Right cardiac atrium (tissue), 5 donors: Measurements from ENCODE around the gene KRT37. TPM values are rescaled to one million over a fixed set of nuclear protein-coding genes. Genes with fewer than 3 reads are reported as not detected.

Source experiments
- ATAC-seq, 2 donors: fragments of 200-7000 bp; cut with Tn5 transposase; one replicate each; pipeline versions ENCODE4 v1.8.0 to v1.9.1; 2020; ENCODE audit warnings: moderate library complexity in 2 of 2, mild to moderate bottlenecking in 1 of 2
- DNase-seq, 3 donors: peaks; one replicate each; pipeline ENCODE4 v3.0.0-alpha.2; 2020
- H3K27ac ChIP-seq: one replicate; pipeline ENCODE4 v1.5.1; 2013; ENCODE audit warnings: mild to moderate bottlenecking, low read length, control low read depth, moderate library complexity
- H3K27me3 ChIP-seq: one replicate; pipeline ENCODE4 v1.6.1; 2013; ENCODE audit not compliant: control insufficient read depth, insufficient read depth
- H3K4me1 ChIP-seq: one replicate; pipeline ENCODE4 v1.6.1; 2013; ENCODE audit warnings: low read length; ENCODE audit not compliant: control insufficient read depth, insufficient read depth
- H3K4me3 ChIP-seq: one replicate; pipeline ENCODE4 v1.5.1; 2013; ENCODE audit warnings: low read length, control low read depth
- H3K9me3 ChIP-seq: one replicate; pipeline ENCODE4 v1.6.1; 2013; ENCODE audit warnings: low read length; ENCODE audit not compliant: control insufficient read depth
- WGBS: extraction: QIAGEN DNeasy Blood & Tissue Kit; methylation state at CpG from one replicate; pipeline ENCODE4 v1.1.7; 2013; 5-methylcytosine and 5-hydroxymethylcytosine counted together
- intact Hi-C, 4 donors: fragments of 100-400 bp; cut with DNase I; formaldehyde crosslinking; loops; one replicate each; pipeline versions ENCODE4 v1.11.0 to v1.14.0; 2022 to 2023
- long read RNA-seq, 4 donors: library from polyadenylated mRNA; unstranded; transcript quantifications; one replicate each; pipeline ENCODE4 v2.0.0, GENCODE V29; 2020 to 2021
- polyA plus RNA-seq: library from polyadenylated mRNA; stranded (reverse); fragments of 200-250 nt; gene quantifications from one replicate; pipeline ENCODE4 v1.2.3, GENCODE V29; 2013
- total RNA-seq, 4 donors: library from RNA; stranded (reverse); fragmentation: NEBNext Ultra II Directional; extraction: Animal tissue kit (Norgen Biotek cat#: 25700); gene quantifications; one replicate each; pipeline ENCODE4 v1.2.1, GENCODE V29; 2021
- donor health status: healthy with polysubstance abuse.
- donor health status: DM: no; HTN: yes; CAD: no.
- donor health status: DM: no; HTN: no; CAD: no.
- donor health status: DM: no; HTN: yes; CAD: no; lungs with severe emphysema.
- donor health status: DM: yes; HTN: yes; CAD: no.

The KRT37 gene
- not detected for total RNA-seq
- not detected for polyA plus RNA-seq
- long read RNA-seq, donor 1 = 0 reads
- long read RNA-seq, donor 2 = 0 reads
- long read RNA-seq, donor 3 = 0 reads
- long read RNA-seq, donor 4 = 0 reads

DNA sequence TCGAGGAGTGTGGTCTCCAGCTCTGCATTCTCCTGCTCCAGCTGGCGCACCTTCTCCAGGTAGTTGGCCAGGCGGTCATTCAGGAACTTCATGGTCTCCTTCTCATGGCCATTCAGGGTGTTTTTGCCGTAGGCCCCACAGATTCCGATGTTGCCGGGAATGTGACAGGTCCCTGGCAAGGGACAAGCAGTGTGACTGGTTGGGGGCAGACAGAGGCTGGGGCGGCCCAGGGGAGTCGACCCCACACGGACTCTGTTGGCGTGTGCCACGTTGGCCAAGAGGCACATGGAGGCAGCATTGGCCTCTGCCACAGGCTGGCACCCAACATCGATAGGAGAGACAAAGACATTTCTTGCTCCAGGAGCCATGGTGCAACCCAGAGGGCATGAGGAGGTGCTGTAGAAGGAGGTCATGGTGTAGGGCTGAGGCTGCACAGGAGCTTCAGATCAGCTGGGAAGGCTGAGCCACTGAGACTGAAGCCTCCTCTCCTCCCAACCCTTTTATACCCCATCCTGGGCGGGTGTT is at the start of gene KRT37:
TSS of gene KRT37 (minus strand) at position 475 of the 525 bp plus-strand sequence. CDS start at position 413, 62 bp downstream.
- no peak within 1 kb of the TSS for H3K27ac ChIP-seq
- intact Hi-C loops = no loop called here
- no peak for DNase-seq
- no peaks in the 10 kb centered on the region for H3K9me3 ChIP-seq
- WGBS = 89% methylated on average over 13 of the region's 13 CpGs
- H3K4me3 ChIP-seq = no peak within 1 kb of the TSS
- no peak for ATAC-seq
- no peaks in the 10 kb centered on the region for H3K27me3 ChIP-seq
- H3K4me1 ChIP-seq = no peaks in the 10 kb centered on the region

DNA sequence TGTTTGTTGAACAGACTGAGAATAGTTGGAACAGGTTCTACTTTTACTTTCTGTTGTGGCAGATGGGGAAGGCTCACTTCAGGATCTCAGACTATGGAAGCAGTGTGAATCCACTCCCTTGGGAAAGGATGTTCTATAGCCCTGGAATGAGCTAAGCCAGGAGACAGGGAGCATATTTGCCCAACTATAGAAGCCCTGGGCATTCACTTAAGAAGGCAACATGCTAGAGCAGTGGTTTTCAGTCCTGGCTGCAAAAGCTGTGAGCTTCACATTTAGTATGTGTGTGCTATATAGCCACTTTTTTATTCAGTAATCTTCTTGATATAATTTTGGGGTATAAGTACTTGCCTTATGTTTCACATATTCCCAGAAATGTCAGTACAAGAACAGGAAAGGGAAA is 44.0 kb upstream of the KRT37 start:
- H3K4me3 ChIP-seq = no peak overlapping the region
- intact Hi-C loops = no loop called here
- H3K4me1 ChIP-seq = no peaks in the 10 kb centered on the region
- ATAC-seq = no peak
- no peak for DNase-seq
- no peaks in the 10 kb centered on the region for H3K27me3 ChIP-seq
- H3K27ac ChIP-seq = no peak overlapping the region
- H3K9me3 ChIP-seq = peaks cover 1% of the 10 kb centered on the region

DNA sequence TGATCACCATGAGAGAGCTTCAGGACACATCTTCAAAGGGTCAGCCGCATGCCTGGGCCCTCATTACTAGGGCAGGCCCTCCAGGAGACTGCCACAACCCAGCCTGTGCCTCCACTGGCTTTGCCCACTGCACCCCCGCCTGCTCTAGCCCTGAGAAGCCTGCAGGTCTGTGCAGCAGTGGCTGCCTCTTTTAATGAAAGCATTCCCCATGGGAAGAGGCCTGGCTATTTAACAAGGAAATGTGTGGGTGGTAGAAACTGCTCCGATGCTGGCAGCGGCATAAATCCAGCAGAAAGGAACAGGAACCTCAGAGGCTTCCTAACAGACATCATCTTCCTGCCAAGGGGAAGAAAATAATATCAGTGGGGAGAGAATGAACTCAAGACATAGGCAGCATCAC is 43.2 kb upstream of the KRT37 start:
- ATAC-seq (no peak), DNase-seq (no peak)
- H3K27me3 ChIP-seq = no peaks in the 10 kb centered on the region
- intact Hi-C loops = no loop called here
- H3K4me1 ChIP-seq = no peaks in the 10 kb centered on the region
- no peak overlapping the region for H3K4me3 ChIP-seq
- 53% methylated on average over 4 of the region's 4 CpGs for WGBS
- H3K27ac ChIP-seq = no peak overlapping the region
- H3K9me3 ChIP-seq = no peaks in the 10 kb centered on the region

DNA sequence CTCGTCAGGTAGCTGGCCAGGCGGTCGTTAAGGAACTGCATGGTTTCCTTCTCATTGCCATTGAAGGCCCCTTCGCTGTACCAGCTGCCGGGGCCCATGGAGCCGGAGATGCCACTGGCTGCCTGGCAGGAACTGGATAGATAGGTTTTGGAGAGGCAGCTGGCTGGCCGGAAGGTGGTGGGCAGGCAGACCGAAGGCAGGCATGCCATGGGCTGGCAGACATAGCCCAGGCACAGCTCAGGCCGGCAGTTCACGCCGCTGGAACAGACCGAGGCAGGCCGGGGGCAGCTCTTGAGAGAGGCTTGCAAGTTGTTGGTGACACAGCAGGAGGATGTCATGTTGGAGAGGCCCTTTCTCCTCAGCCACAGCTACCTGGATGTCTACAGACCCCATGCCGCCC is 42.6 kb upstream of the KRT37 start, which contains the start of gene KRT32:
TSS of gene KRT32 (minus strand) at position 399 of the 400 bp plus-strand sequence. CDS start at position 338, 61 bp downstream.
- H3K9me3 ChIP-seq = no peaks in the 10 kb centered on the region
- H3K27me3 ChIP-seq = no peaks in the 10 kb centered on the region
- DNase-seq = no peak
- H3K4me1 ChIP-seq = no peaks in the 10 kb centered on the region
- H3K27ac ChIP-seq = no peak within 1 kb of the TSS
- WGBS = 92% methylated on average over 14 of the region's 14 CpGs
- intact Hi-C loops = no loop called here
- no peak within 1 kb of the TSS for H3K4me3 ChIP-seq
- no peak for ATAC-seq

DNA sequence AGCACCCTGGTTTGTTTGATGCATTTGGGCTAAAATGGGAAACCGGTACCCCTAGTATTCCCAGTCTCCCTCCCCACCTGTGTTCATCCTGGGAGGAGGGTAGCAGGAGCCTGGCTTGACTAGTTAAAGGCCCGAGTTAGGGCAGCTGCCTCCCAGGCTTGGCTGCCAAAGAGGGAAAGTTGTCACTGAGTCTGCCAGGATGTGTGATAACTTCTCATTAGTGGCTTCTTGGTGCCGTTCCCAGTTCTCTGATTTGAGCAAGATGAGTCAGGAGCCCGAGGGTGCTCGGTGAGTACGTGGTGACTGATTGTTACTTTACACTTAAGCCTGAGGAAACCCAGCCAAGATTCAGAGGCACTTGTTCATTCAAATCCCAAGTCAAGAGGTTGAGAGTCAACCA is 40.3 kb upstream of the KRT37 start:
- no peak overlapping the region for H3K4me3 ChIP-seq
- 21% methylated on average over 6 of the region's 6 CpGs for WGBS
- DNase-seq (peak; percentile 41 to 64 (median 63)), ATAC-seq (peak; percentile 88 to 90)
- H3K9me3 ChIP-seq = no peaks in the 10 kb centered on the region
- intact Hi-C loops = no loop called here
- H3K4me1 ChIP-seq = no peaks in the 10 kb centered on the region
- H3K27me3 ChIP-seq = no peaks in the 10 kb centered on the region
- no peak overlapping the region for H3K27ac ChIP-seq

DNA sequence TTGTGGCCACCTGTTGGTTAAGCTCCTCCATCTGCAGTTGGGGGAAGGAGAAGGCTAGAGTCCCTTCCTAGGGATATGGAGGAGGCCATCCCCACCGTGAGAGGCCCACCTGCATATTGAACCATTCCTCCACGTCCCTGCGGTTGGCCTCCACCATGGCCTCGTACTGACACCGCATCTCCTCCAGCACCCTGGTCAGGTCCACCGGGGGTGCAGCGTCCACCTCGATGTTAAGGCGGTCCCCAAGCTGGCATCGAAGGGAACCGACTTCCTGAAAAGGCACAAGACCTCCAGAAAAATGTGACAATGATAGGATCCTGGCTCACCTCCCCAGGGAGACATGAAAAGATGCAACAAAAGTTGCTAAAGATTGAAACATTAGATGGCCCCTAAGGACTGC is 39.8 kb upstream of the KRT37 start:
- H3K27me3 ChIP-seq = no peaks in the 10 kb centered on the region
- DNase-seq (no peak), ATAC-seq (no peak)
- intact Hi-C loops = no loop called here
- H3K4me1 ChIP-seq = no peaks in the 10 kb centered on the region
- no peak overlapping the region for H3K4me3 ChIP-seq
- H3K27ac ChIP-seq = no peak overlapping the region
- H3K9me3 ChIP-seq = no peaks in the 10 kb centered on the region
- 87% methylated on average over 11 of the region's 11 CpGs for WGBS

DNA sequence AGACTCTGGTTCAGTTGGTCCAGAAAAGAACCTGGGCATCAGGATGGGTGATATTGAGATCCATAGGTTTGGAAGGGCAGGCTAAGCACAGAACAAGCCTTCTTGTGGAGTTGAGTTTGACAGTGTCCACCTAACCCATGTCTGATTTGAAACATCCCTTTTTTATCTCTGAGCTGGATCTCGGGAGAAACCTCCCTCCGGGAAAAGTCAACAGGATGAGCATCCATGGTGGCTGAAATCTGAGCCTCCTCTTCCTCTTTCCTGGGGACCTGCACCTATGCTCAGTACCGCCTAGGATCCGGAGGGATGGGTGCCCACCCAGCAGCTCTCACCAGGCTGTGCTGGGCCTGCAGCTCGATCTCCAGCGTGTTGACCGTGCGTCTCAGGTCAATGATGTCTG is 39.4 kb upstream of the KRT37 start:
- intact Hi-C loops = no loop called here
- ATAC-seq = no peak
- DNase-seq = no peak
- no peak overlapping the region for H3K4me3 ChIP-seq
- H3K27me3 ChIP-seq = no peaks in the 10 kb centered on the region
- H3K4me1 ChIP-seq = no peaks in the 10 kb centered on the region
- H3K9me3 ChIP-seq = no peaks in the 10 kb centered on the region
- 89% methylated on average over 8 of the region's 8 CpGs for WGBS
- no peak overlapping the region for H3K27ac ChIP-seq

DNA sequence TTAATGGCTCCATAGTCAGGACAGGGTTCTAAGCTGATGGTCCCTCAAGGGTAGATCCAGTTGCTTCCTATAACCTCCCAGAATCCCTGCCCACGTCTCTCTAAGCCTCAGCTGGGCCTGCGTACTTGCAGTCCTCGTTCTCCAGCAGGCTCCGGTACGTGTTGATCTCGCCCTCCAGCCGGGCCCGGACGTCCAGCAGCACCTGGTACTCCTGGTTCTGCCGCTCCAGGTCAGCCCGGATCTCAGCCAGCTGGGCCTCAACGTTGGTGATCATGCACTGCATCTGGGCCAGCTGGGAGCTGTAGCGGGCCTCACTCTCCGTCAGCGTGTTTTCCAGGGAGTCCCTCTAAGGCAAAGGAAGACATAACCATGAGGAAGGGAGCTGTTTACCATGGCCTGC is 38.3 kb upstream of the KRT37 start:
- no peaks in the 10 kb centered on the region for H3K27me3 ChIP-seq
- no peak for ATAC-seq

DNA sequence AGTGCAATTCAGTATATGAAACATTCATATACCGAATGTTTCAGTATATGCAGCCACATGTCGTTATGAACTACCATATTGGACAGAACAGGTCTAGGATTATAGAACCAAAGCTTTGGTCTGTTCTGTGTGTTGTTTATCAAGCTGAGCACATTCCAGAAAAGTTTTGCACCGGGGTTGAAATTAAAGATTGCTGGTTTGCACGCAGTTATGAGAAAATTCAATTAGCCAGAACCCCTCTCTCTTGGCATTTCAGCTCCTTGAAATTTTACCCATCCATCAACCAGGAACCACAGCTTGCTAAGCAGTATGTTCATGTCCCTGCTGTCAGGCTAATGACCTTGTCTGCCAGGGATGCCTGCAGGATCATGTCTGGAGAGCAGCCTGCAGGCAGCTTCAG is 33.3 kb upstream of the KRT37 start:
- Histone ChIP-seq H3K27ac (no peak overlapping the region), H3K4me3 (no peak overlapping the region), H3K9me3 (no peaks in the 10 kb centered on the region), H3K27me3 (no peaks in the 10 kb centered on the region), H3K4me1 (no peaks in the 10 kb centered on the region)
- intact Hi-C loops = no loop called here
- DNase-seq = no peak
- 68% methylated on average over 4 of the region's 4 CpGs for WGBS
- ATAC-seq = no peak

More for the DNA sequence above, 38.3 kb upstream of the KRT37 start:
- no peak overlapping the region for H3K27ac ChIP-seq
- H3K4me3 ChIP-seq = no peak overlapping the region
- WGBS = 82% methylated on average over 15 of the region's 15 CpGs
- no peak for DNase-seq
- H3K9me3 ChIP-seq = no peaks in the 10 kb centered on the region
- intact Hi-C loops = no loop called here
- no peaks in the 10 kb centered on the region for H3K4me1 ChIP-seq

DNA sequence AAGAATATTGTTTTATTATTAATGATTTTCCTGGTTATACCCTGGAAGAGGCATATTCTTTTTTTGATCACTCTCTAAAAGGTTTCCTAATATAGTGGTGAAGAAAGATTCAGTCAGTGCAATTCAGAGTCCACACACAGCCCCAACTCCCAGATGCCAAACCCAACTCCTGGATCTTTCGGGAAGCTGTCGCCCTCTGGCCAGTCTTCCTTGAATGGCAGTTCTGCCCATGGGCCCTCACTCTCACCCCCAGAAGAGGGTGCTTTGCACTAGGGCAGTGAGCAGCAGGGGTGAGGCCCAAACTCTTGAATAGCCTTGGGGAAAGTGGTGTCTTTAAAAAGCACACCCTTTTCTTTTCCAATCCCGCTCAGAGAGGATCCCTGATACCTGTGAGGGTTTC is 31.8 kb upstream of the KRT37 start:
- 79% methylated on average over 3 of the region's 3 CpGs for WGBS
- no peaks in the 10 kb centered on the region for H3K27me3 ChIP-seq
- intact Hi-C loops = no loop called here

DNA sequence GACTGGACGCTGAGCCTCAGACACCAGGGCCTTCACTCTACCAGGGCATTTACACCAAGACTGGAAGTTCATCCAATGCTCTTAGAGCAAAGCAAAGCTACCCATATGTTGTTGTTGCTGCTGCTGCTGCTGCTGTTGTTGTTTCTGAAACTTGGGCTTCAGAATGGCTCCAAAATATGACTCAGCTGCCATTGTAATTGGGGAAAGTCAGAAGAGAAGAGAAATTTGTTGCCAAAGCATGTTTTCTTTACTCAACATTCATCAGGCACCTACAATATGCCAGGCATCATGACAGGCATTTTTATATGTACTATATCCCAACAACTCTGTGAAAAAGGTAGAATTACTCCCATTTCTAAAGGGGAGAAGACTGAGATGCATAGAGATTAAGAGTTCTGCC is 30.9 kb upstream of the KRT37 start:
- H3K9me3 ChIP-seq = peaks cover 7% of the 10 kb centered on the region
- 89% methylated on average over 1 of the region's 1 CpG for WGBS
- no peak overlapping the region for H3K4me3 ChIP-seq
- H3K4me1 ChIP-seq = no peaks in the 10 kb centered on the region
- H3K27me3 ChIP-seq = peaks cover 2% of the 10 kb centered on the region
- no peak for ATAC-seq
- no peak for DNase-seq
- H3K27ac ChIP-seq = no peak overlapping the region
- intact Hi-C loops = no loop called here

More for the DNA sequence above, 31.8 kb upstream of the KRT37 start:
- H3K9me3 ChIP-seq = peaks cover 3% of the 10 kb centered on the region
- ATAC-seq (no peak), DNase-seq (no peak)
- H3K27ac ChIP-seq = no peak overlapping the region
- H3K4me3 ChIP-seq = no peak overlapping the region
- H3K4me1 ChIP-seq = no peaks in the 10 kb centered on the region

DNA sequence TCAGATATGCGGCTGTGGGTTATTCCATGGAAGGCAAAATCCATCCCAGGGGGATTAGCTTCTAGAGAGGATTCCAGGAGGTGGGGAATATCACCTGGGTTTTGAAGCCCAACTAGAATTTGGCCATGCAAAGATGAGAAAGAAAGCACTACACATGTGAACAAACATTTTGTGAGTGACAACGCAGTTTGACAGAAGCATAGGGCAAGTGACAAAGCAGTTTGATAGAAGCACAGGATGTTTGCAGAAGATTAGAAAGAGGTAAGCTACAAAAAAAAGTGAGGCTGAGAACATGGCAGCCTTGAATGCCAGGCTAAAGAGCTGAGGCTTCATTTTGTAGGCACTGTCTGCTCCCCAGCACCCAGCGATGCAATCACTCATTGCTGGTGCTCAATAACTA is 28.7 kb upstream of the KRT37 start:
- Histone ChIP-seq H3K27ac (no peak overlapping the region), H3K4me3 (no peak overlapping the region), H3K9me3 (peaks cover 7% of the 10 kb centered on the region), H3K27me3 (peaks cover 2% of the 10 kb centered on the region), H3K4me1 (no peaks in the 10 kb centered on the region)
- ATAC-seq = no peak
- 89% methylated on average over 3 of the region's 3 CpGs for WGBS
- DNase-seq = no peak
- intact Hi-C loops = no loop called here
